GM13976 (cell line): ENCODE results near the gene AGPAT4.

Experiments
- DNase-seq: peaks from one replicate; pipeline ENCODE4 v3.0.0; 2012; ENCODE audit warnings: low spot score
- CTCF ChIP-seq: IDR thresholded peaks from 2 replicates; pipeline ENCODE4 v1.5.1; 2012; ENCODE audit warnings: borderline replicate concordance, mild to moderate bottlenecking; ENCODE audit not compliant: insufficient read depth; ENCODE audit errors: extremely low read depth, missing control alignments, control extremely low read depth
- in situ Hi-C: fragments of 300-500 bp; cut with MboI; formaldehyde crosslinking; loops from one replicate; pipeline ENCODE4 v1.12.0; 2022; ENCODE audit warnings: low sequenced_read_pairs, mixed read lengths, inconsistent platforms; ENCODE audit not compliant: unreplicated experiment

Gene AGPAT4

GRCh38 chr6:161299726-161300125 lies 25.9 kb upstream of the AGPAT4 start:
- no peak for TF ChIP-seq CTCF
- in situ Hi-C loops = no loop called here
- no peak for DNase-seq

GRCh38 chr6:161295784-161296183 lies 21.9 kb upstream of the AGPAT4 start:
- DNase-seq = no peak
- in situ Hi-C loops = no loop called here
- TF ChIP-seq CTCF = no peak

- no peak for TF ChIP-seq CTCF
- DNase-seq = no peak
- in situ Hi-C loops = no loop called here
These were observed 18.9 kb upstream of the AGPAT4 start for GRCh38 chr6:161292650-161293281.

GRCh38 chr6:161292145-161292544 lies 18.3 kb upstream of the AGPAT4 start:
- in situ Hi-C loops = no loop called here
- TF ChIP-seq CTCF = no peak
- no peak for DNase-seq

GRCh38 chr6:161290751-161291150 lies 16.9 kb upstream of the AGPAT4 start:
- TF ChIP-seq CTCF = no peak
- in situ Hi-C loops = no loop called here
- DNase-seq = no peak

- TF ChIP-seq CTCF = no peak
- DNase-seq = no peak
- in situ Hi-C loops = no loop called here
These were observed 10.8 kb upstream of the AGPAT4 start for GRCh38 chr6:161284653-161285052.

- in situ Hi-C loops = no loop called here
- no peak for TF ChIP-seq CTCF
- DNase-seq = no peak
These were observed 7.2 kb upstream of the AGPAT4 start for GRCh38 chr6:161281092-161281491.
